ENCODE data around the gene TTC21B.

GRCh38 chr2:165924946-165925345, 28.6 kb downstream of the TTC21B start:
- no peak for TF ChIP-seq CTCF (IDR thresholded peaks at IDR 0.05; ENCODE audit: low read length)
- TF ChIP-seq EZH2 (IDR thresholded peaks at IDR 0.05; ENCODE audit: borderline replicate concordance, low read length): no peak
